SK-N-DZ (cell line): Measurements from ENCODE around the gene PHETA1. TPM values are rescaled to one million over a fixed set of nuclear protein-coding genes. Genes with fewer than 3 reads are reported as not detected.

ENCODE experiments used
- DNase-seq: peaks from one replicate; pipeline ENCODE4 v3.0.0-alpha.2; 2015; ENCODE audit warnings: low spot score
- polyA plus RNA-seq, 2 experiments: library from polyadenylated mRNA; depleted of rRNA; stranded (reverse); fragments of >200 nt; gene quantifications; 2 replicates each; pipeline ENCODE4 v1.2.3, GENCODE V29; 2014

Gene PHETA1
- polyA plus RNA-seq (2014; cell fraction: cytosol; rRNA removed) = 21.3 and 30.7 TPM in 2 replicates
- 14.9 and 16.6 TPM in 2 replicates for polyA plus RNA-seq (2014; cell fraction: nucleus; rRNA removed)

- peak; percentile 89 for DNase-seq
Measured at GRCh38 chr12:111368788-111369495, at the start of gene PHETA1. PHETA1 (minus strand) TSS chr12:111369095; CDS start chr12:111363427, 5,668 bp downstream.

GRCh38 chr12:111418594-111418880 is 49.6 kb upstream of the PHETA1 start:
- DNase-seq = no peak

GRCh38 chr12:111417784-111418593 is 49.1 kb upstream of the PHETA1 start:
- DNase-seq = no peak

- DNase-seq = no peak
Measured at GRCh38 chr12:111417290-111417689, 48.4 kb upstream of the PHETA1 start.

GRCh38 chr12:111414711-111415252 is 45.9 kb upstream of the PHETA1 start:
- DNase-seq = no peak

- no peak for DNase-seq
Measured at GRCh38 chr12:111413442-111414086, 44.7 kb upstream of the PHETA1 start.

- DNase-seq = no peak
Measured at GRCh38 chr12:111412830-111413441, 44.0 kb upstream of the PHETA1 start.

GRCh38 chr12:111412007-111412829 is 43.3 kb upstream of the PHETA1 start:
- no peak for DNase-seq

DNA sequence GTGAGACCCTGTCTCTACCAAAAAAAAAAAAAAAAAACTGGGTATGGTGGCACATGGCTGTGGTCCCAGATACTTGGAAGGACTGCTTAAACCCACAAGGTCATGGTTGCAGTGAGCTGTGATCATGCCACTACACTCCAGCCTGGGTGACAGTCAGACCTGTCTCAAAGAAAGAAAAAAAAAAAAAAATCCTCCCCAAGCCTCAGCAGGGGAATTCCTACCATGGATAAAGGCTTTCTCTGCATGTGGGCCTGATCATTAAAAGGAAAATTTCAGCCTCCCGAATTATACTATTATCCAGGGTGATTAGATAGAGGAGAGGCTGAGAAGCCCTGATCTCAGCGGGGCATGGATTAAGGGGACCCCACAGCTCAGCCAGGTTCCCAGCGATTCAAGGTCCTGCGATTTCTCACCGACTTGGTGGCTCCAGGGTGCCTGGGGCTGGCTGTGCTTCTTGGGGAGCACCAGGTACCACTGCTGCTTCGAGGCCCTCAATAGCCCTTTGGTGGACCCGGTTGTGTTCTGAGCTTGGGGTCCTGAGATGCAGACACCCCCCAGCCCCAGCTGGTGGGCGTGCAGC is 42.4 kb upstream of the PHETA1 start:
- DNase-seq = no peak

GRCh38 chr12:111410431-111411184 is 41.7 kb upstream of the PHETA1 start:
- no peak for DNase-seq

- DNase-seq = peak; percentile 29
Measured at GRCh38 chr12:111409780-111410430, 41.0 kb upstream of the PHETA1 start.

GRCh38 chr12:111409403-111409779 is 40.5 kb upstream of the PHETA1 start:
- no peak for DNase-seq

DNA sequence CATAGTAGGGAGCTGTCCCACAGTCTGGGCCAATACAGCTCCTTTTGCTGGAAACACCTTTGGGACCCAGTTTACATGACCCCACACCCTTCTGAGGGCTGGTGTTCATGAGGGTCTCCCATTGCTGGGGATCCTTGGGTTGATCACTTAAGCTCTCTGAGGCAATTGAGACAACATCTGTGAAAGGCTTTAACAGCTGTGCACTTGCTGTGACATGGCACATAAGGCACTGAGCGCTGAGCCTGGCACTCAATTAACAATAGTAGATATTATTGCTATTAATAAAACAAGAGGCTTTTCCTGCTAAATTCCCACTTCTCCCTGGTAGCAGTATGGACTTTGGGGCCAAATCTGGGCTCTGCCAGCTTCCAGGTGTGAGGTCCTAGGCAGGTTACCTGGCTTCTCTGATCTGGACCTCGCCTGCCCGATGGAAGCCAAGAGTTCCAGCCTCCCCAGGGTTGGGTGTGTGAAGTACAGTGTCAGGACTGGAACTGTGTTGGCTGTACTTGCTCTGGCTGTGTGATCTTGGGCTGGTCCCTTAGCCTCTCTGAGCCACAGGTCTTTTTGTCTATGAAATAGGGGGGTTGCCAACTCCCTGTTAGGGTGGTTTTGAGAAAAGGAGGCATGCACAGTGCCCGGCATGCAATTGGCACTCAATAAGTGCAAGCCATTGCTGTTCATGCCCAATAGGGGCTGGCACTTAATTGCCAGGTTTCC is 39.9 kb upstream of the PHETA1 start:
- no peak for DNase-seq

- DNase-seq = no peak
Measured at GRCh38 chr12:111408116-111408440, 39.2 kb upstream of the PHETA1 start.

DNA sequence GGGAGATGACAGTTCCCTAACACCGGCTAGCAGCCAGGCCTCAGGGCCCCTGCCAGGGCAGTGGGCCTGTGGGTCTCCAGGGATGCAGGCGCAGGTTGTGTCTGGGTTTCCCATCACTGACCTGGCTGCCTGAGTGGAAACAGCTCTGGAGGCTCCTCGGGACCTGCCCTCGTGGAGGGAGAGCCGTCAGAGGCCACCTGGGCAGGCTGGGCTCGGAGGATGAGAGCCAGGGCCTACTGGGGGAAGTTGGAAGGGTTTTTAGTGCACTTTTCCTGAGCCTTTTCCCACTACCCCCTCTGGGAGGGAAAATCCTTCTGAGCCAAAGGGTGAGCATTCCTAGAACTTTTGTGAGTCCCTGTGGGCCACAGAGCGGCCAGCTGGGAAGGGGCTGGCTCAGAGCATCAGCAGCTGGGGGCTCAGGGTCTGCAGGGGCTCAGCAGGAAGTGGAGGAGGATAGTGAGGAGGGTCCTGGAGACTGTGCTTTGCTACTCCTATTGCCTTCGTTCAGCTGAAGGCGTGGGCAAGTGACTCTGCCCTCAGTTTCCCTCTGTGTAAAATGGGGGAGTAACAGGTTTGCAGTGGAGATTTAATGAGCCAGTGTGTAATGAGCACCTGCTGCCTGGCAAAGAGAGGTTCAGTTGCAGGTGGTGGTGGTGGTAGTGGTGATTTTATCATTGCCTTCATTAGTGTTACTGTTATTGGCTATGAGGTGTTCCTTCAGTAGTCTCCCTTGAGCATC is 38.7 kb upstream of the PHETA1 start:
- DNase-seq = peak; percentile 52

DNA sequence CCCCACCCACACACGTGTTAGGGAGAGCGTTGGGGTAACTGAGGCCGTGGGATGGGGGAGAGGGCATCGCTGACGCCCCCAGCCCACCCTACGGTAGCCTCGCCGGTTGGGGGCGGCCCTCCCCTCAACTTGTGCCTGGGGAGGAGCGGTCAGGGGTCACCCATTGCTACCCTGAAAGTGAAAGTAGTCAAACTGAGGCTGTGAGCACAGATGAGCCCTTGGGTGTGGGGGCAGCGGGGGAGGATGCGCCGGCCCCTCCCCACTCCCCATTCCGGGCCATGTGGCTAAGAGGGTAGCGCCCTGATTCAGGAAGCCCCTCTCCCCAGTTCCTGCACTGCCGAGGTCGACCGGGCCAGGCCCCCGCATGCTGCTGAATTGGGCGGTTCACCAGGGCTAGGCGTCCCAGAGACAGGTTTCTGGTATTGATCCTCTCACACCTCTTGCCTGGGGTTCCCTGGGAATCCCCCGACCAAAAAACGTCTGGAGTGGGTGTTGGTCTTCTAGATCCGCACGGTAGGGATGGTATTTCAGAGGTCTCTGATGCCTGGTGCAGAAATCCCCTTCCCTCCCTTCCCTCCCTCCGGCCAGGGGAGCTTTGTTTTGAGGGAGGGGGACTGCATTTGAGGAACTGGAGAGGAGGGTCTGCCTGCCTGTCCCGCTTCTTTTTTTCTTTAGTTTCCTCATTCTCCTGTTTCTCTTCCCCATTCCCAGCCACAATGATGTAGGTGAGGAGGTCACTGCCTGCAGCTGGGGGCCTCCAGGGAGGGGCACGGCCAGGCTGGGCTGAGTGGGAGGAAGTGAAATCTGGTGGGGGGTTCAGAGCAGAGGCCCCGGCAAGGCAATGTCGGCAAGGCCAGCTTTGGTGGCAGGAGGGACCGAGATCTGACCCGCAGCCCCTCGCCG is 37.8 kb upstream of the PHETA1 start:
- no peak for DNase-seq
